ENCODE results near the gene DPYSL4. TPM values are rescaled to one million over a fixed set of nuclear protein-coding genes. Genes with fewer than 3 reads are reported as not detected.

Gene DPYSL4
- total and polyA plus RNA-seq, 2 of the 13 experiments (the other 11 are each of a cell fraction or from before 2014, with no cell fraction given) = 0.84 to 1.2 TPM

DNA sequence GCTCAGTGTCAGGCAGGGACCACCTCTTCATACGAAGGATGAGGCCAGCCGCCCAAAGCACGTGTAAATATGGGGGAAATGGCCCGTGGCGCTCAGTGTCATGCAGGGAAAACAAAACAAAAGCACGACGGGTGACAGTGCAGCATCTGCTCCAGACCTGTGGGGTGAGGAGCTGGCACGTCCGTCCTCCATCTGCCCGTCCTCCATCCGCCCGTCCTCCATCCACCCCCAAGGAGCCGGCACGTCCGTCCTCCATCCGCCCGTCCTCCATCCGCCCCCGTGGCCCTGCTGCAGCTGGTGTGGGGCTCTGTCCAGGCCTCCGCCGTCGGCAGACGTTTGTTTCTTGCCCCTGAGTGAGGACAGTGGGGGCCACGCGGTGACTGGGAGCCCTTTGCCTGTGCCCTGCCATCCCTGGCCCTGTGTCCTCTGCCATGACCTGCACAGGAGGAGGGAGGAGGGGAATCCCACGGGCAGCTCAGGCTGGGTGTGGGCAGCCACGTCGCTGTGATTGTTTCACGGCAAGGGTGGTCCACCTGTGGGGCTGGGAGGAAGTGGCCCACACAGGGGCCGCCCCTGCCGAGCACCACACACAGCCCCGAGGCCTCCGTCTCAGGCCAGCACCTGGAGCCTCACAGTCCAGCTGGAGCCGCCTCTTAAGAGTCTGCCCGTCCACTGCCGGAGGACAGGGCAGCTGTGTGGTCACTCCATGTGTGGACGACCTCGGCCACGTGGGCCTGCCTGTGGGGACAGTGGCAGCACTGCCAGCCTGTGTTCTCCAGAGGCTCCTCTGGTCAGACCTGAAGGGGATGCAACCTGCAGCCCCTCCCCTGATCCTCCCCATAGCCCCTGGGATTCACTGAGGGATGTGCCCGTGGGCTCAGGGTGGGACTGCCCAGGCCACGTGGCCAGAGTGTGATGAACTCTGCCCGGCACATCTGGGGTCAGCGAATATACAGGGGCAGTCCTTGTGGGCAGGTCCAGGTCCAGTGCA is 38.2 kb upstream of the DPYSL4 start:
- DNase-seq (ENCODE audit: low spot score) (no peak), ATAC-seq (peak; percentile 21), FAIRE-seq (no peak)
- Histone ChIP-seq H3K4me1 (ENCODE audit: insufficient read depth, low read length) (no peaks in the 10 kb centered on the region), H3K36me3 (replicated peaks in 1 of 2; ENCODE audit: control insufficient read depth in 1 of 2, insufficient read depth in 2 of 2, low read length in 2 of 2) (no peaks in the 10 kb centered on the region), H3K9me3 (ENCODE audit: low read length) (no peaks in the 10 kb centered on the region), H2AFZ (ENCODE audit: low read length) (no peak overlapping the region), H3K79me2 (ENCODE audit: insufficient read depth, low read length) (no peaks in the 10 kb centered on the region), H3K9ac (ENCODE audit: insufficient read depth, low read depth, low read length) (no peak overlapping the region), H3K27ac (ENCODE audit: extremely low read length, insufficient read depth, low read length) (no peak overlapping the region), H3K27me3 (ENCODE audit: control insufficient read depth in 1 of 2, insufficient read depth in 2 of 2, low read length in 2 of 2) (peaks cover 2 to 14% of the 10 kb centered on the region in 2 experiments; a peak in 3 of 5 replicates), H3K4me2 (ENCODE audit: low read depth, low read length) (no peak overlapping the region), H4K20me1 (ENCODE audit: insufficient read depth, low read length) (peaks cover 2% of the 10 kb centered on the region; the same call in 1 of the 2 replicates), H3K4me3 (replicated peaks in 1 of 3; ENCODE audit: insufficient read depth in 1 of 3, low read depth in 2 of 3, low read length in 3 of 3) (no peak overlapping the region)
- intact Hi-C loops (cut with micrococcal nuclease; ENCODE audit: unreplicated experiment) (no loop called here), in situ Hi-C loops (cut with HindIII; ENCODE audit: extremely low pct_ligation_motif_present, low pct_unique_long_range_greater_than_20kb) (loop anchor here (10.0 kb wide), 1 partner anchor 254 kb away; no protein-coding TSS in a partner anchor)
- 59% methylated on average over 25 of the region's 43 CpGs for WGBS (ENCODE audit: low lambda C conversion rate)
- BruUV-seq (replicated peaks) = no TSS peak
- no peak for TF ChIP-seq KLF16 (CRISPR knock-in tag; IDR thresholded peaks at IDR 0.05)
- TF ChIP-seq ZNF563 (CRISPR knock-in tag; IDR thresholded peaks at IDR 0.05) = no peak
- TF ChIP-seq ZNF510 (CRISPR knock-in tag; IDR thresholded peaks at IDR 0.05; ENCODE audit: low read depth) = no peak
- no peak for TF ChIP-seq PHB2 (IDR thresholded peaks at IDR 0.05; ENCODE audit: partially characterized antibody)
- no peak for TF ChIP-seq FOXO1 (CRISPR knock-in tag; IDR thresholded peaks at IDR 0.05)
- TF ChIP-seq, protein P1, sequence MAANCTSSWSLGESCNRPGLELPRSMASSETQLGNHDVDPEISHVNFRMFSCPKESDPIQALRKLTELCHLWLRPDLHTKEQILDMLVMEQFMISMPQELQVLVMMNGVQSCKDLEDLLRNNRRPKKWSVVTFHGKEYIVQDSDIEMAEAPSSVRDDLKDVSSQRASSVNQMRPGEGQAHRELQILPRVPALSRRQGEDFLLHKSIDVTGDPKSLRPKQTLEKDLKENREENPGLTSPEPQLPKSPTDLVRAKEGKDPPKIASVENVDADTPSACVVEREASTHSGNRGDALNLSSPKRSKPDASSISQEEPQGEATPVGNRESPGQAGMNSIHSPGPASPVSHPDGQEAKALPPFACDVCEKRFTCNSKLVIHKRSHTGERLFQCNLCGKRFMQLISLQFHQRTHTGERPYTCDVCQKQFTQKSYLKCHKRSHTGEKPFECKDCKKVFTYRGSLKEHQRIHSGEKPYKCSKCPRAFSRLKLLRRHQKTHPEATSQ (CRISPR knock-in tag; IDR thresholded peaks at IDR 0.05; ENCODE audit: borderline replicate concordance) = no peak
- TF ChIP-seq ZBTB7A (CRISPR knock-in tag; IDR thresholded peaks at IDR 0.05) = no peak
- TF ChIP-seq, protein P2, sequence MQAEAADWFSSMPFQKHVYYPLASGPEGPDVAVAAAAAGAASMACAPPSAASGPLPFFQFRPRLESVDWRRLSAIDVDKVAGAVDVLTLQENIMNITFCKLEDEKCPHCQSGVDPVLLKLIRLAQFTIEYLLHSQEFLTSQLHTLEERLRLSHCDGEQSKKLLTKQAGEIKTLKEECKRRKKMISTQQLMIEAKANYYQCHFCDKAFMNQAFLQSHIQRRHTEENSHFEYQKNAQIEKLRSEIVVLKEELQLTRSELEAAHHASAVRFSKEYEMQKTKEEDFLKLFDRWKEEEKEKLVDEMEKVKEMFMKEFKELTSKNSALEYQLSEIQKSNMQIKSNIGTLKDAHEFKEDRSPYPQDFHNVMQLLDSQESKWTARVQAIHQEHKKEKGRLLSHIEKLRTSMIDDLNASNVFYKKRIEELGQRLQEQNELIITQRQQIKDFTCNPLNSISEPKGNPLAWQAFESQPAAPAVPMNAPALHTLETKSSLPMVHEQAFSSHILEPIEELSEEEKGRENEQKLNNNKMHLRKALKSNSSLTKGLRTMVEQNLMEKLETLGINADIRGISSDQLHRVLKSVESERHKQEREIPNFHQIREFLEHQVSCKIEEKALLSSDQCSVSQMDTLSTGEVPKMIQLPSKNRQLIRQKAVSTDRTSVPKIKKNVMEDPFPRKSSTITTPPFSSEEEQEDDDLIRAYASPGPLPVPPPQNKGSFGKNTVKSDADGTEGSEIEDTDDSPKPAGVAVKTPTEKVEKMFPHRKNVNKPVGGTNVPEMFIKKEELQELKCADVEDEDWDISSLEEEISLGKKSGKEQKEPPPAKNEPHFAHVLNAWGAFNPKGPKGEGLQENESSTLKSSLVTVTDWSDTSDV (CRISPR knock-in tag; IDR thresholded peaks at IDR 0.05) = no peak
- TF ChIP-seq TBX3 (IDR thresholded peaks at IDR 0.05; ENCODE audit: borderline replicate concordance) = no peak
- POLR2A ChIA-PET = no interaction called here
- CTCF ChIA-PET (ENCODE audit: low intra/inter-chr PET ratio, low total read pairs) = no interaction called here
